Smooth muscle cell of the brain vasculature (primary cell): Measurements from ENCODE around the gene AP2A2.
"Not testable (repeated sequence)": the region's sequence is repeated elsewhere in the genome, so short reads cannot be mapped to it uniquely, and the experiment has no call there.

ENCODE experiments used
- DNase-seq: peaks from one replicate; pipeline ENCODE4 v3.0.0-alpha.2; 2012; ENCODE audit warnings: low read depth, low spot score

The AP2A2 gene

DNA sequence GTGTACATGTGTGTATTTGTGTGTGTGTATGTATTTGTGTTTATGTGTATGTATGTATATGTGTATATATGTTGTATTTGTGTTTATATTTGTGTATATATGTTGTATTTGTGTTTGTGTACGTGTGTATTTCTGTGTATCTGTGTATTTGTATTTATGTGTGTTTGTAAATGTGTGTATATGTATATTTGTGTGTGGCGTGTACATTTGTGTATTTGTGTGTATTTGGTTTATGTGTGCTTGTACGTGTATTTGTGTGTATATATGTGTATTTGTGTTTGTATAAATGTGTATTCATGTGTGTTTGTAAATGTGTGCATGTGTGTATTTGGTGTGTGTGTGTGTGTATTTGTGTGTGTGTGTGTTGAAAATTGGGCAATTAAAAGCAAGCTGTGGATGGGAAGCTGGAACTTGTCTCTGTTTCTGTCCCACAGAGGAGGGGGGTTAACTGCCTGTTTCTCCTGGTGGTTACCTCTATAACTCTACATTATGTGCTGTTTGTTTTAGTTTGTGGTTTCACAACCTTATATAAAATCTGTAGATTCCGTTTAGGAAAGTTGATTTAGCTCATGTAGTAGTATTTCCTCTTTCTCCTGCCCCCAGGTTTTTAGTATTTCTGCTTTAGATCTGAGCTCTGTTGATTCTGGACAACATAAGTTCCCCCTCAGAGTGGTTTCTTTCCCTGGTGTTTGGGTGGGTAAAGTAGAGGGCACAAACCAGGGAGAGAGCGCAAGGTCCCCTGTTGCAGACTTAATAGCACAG lies 28.9 kb downstream of the AP2A2 start:
- DNase-seq = no peak

DNA sequence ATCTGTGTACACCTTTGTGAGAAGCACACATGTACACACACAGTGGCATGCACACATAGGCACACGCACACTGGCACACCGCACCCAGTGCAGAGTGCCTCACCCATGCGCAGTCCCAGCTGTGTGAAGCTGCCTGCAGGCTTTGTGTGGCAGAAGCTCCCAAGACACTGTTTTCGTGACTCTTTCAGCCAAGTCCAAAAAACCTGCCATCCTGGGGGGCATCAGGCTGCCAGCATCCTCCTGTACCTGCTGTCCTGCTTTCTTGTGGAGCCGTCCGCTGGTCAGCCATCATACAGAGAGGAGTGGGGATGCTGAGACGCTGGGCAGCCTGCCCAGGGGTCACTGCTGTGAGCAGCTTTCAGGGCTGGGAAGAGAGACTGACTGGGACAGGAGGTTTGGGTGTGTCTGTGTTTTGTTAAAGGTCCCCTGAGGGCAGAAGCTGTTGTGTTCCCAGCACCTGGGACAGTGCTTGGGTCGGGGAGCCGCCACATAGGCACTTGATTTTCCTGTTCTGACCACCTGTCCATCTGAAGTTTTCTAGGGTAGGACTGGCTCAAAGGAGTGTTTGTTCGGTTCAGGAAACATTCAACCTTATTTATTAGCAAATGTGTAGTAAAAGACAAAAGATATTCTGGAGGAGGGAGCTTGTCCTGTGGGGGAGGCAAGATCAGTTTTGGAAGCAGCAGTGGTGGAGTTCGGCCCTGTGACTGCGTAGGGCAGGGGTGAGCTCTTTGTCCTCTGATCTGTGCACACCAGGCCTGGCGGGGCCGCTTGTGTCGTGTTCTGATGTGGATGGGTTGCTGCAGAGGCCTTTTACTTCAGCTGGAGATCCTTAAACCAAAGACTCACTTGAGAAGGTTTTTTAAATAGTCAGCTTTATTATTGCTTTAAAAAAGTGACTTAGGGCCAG lies 29.7 kb downstream of the AP2A2 start:
- no peak for DNase-seq

DNA sequence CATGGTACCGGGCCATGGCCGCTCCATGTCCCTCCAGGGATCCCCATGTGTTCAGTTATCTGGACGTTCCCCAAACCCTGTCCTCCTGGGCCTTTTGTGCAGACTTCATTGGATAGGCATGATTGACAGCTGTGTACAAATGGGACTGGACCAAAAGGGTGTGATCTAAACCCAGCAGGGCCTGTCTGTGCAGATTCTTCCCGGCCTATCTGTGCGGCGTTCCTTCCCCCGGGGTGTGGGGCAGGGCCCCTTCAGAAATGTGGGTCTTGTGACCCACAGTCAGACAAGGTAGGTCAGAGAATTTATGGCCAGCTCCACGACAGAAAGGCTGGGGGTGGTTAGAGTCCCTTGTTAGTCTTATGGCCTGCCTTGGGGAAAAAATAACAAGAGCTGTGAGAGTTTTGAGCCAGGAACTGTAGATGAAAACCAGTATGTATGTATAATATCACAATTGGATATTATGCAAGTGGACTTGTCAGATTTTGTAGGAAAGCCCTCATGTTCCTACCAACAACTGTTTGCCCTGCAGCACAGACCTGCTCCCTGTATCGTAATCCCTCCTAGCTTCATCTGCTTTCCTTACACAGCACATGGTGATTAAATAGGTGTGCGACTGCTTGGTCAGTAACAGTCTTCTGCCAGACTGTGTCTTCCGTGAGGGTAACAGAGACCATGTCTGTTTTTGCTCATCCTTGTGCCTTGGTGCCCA lies 31.7 kb downstream of the AP2A2 start:
- DNase-seq = no peak

DNA sequence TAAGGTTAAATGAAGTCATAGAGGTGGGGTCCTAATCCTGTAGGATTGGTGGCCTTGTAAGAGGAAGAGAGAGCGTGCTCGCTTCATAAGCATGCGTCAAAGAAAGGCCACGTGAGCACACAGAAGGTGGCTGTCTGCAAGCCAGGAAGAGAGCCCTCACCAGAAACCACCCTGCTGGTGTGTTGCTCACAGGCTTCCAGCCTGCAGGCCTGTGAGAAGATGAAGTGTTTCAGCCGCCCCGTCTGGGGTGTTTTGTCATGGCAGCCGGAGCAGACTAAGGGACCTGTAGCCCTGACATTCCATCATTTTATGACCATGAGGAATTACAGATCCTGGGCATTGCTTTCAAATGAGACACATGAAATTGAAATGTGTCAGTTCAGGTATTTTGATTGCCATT lies 32.4 kb downstream of the AP2A2 start:
- no peak for DNase-seq

DNA sequence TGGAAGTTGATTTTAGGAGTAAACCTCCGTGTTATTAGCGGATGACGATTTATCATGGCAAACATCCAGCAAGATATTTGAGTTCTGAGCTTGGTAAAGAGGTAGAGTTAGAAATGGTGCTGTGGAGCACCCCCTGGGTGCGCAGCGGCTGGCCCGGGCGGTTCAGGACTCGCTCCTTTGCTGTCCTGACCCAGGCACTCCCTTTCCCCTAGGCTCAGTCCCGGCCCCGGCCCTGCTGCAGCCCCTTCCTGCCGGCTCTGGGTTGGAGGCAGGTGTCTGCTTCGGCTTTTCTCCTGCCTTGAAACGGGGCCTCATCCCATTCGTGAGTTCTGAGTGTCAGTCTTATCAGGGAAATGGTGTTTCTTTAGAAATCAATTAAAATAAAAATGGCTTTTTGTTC lies 33.4 kb downstream of the AP2A2 start:
- no peak for DNase-seq

DNA sequence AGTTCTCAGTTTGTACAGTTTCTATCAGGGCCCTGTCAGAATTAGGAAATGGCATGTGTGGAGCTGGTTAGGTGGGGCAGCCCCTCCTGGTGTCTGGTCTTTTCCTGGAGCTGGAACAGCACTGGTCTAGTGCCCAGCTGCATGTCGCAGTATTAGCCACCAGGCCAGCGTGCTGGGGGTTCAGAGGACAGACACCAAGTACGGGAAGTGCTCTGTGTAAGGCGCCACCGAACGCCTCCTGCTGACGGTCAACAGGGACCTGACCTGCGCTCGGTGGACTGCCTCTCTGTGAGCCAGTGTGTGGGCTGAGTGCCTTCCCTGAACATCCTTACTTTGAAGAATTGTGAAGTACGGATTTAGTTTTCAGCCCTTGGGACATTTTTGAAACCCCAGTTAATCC lies 33.9 kb downstream of the AP2A2 start:
- DNase-seq = no peak

DNA sequence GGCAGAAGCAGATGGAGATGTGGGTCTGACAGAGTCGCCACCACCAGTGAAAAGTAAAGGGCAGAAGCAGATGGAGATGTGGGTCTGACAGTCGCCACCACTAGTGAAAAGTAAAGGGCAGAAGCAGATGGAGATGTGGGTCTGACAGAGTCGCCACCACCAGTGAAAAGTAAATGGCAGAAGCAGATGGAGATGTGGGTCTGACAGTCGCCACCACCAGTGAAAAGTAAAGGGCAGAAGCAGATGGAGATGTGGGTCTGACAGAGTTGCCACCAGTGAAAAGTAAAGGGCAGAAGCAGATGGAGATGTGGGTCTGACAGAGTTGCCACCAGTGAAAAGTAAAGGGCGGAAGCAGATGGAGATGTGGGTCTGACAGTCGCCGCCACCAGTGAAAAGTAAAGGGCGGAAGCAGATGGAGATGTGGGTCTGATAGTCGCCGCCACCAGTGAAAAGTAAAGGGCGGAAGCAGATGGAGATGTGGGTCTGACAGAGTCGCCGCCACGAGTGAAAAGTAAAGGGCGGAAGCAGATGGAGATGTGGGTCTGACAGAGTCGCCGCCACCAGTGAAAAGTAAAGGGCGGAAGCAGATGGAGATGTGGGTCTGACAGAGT lies 35.7 kb downstream of the AP2A2 start:
- not testable (repeated sequence) for DNase-seq

DNA sequence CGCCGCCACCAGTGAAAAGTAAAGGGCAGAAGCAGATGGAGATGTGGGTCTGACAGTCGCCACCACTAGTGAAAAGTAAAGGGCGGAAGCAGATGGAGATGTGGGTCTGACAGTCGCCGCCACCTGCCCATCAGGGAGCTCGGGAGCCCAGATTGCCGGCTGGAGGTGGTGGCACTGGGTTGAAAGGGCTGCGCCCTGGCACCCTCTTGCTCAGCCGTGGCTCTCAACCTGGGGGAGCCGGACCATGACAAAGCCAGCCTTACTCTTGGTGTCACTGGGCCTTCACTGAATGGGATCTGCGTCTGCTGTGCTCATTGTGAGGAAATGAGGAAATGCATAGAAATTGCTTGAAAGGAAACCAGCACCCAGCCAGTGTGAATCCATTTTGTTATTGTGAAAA lies 36.3 kb downstream of the AP2A2 start:
- no peak for DNase-seq

DNA sequence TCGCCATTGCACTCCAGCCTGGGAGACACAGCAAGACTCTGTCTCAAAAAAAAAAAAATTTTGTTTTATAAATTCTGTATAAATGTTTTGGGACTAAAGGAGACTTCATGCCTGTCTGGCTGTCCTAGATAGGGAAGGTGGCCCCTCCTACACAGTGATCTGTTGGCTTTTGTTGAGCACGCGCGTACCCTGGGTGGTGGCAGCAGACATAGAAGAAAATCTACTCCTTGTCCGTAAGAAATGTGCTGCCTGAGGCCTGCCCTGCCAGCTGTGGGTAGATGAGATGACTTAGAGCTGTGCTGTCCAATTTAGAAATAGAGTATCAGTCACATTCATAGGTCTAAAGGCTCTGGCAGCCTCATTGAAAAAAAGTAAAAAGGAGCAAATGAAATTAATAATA lies 37.0 kb downstream of the AP2A2 start:
- DNase-seq = no peak

DNA sequence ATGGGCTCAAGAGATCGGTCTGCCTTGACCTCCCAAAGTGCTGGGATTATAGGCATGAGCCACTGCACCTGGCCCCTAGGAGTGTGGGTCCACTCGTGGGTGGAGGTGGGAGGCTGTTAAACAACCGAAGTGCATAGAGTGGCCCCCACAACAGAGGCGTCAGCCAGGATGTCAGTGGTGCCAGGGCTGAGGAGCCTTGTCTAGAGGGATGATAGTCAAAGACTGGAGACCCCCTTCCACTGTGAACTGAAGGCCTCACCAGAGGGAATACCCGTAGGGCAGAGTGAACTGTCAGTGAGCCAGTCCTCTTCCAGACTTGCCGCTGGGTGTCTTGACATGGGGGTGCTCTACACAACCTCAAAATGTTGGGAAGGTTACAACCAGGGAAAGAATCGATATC lies 38.2 kb downstream of the AP2A2 start:
- DNase-seq = no peak

DNA sequence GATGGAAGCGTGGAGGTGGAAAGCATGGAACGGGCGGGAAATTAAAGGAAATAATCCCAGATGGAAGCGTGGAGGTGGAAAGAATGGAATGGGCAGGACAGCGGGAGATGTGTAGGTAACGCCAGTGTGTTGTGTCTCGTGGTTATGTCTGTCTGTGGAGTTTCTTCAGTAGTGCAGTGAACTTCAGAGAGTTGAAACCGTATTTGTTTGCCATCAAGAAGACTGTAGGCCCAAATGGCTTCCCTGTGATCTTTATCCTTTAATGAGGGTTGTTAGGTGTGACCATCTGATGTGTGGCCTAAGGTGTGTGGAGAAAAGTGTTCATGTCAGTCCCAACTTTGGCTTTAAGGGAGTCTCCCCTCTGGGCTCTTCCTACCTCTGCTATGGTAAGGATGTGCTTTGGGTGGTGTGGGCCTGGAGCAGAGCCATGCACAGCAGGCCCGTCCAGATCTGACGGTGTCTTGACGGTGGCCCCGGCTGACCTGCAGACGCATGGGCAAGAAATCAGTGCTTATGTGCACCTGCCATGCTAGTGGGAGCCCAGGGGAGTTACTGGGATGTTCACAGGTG lies 39.6 kb downstream of the AP2A2 start:
- no peak for DNase-seq

DNA sequence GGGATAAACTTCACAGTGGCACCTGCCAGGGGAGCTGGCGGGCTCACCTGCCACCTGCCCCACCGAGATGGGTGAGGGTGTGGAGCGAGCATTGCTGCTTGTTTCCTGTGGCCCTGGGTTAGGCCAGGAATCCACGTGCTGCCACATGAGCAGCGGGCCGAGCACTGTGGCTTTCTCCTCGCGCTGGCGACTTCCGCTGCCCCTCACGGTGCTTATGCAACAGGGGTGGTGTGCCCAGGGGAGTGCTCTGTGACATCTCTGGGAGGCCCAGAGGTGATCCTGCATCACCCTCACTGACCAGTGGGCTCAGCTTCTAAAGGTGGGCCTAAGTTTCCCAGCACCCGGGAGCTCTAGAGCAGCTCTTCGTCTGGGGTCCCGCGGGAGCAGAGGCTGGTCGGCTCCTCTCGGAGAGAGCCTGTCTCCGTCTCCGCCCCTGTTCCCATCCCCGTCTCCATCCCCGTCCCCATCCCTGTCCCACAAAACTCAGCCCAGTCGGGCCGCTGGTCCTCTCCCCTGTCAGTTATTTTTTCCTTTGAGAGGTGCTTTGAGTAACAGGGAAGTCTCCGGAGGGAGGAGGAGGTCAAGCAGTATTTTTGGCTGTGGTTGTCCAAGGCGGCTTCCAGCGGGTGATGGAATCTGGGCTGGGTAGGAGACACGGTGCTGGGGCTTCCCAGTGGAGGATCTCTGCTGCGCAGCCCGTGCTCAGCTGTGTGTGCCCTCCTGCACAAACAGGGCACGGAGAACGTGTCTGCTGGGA lies 42.5 kb downstream of the AP2A2 start:
- no peak for DNase-seq

DNA sequence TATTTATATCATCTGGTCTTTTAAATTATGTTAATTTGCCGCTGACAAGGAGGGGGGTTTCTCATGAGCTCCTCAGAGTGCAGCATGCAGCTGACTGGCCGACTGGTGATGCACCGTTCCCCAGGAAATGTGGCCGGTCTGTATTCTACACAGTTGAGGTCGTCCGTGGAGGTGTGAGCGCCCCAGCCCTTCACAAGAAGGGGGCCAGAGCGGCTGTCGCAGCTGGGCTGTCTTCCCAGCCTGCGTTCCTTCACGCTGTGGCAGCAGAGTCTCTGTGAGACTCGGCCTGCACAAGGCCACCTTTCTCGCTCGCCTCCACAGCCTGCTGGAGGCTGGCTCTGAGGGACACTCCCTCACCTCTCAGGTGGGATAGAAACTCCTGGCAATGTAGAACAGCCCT lies 43.2 kb downstream of the AP2A2 start:
- no peak for DNase-seq

DNA sequence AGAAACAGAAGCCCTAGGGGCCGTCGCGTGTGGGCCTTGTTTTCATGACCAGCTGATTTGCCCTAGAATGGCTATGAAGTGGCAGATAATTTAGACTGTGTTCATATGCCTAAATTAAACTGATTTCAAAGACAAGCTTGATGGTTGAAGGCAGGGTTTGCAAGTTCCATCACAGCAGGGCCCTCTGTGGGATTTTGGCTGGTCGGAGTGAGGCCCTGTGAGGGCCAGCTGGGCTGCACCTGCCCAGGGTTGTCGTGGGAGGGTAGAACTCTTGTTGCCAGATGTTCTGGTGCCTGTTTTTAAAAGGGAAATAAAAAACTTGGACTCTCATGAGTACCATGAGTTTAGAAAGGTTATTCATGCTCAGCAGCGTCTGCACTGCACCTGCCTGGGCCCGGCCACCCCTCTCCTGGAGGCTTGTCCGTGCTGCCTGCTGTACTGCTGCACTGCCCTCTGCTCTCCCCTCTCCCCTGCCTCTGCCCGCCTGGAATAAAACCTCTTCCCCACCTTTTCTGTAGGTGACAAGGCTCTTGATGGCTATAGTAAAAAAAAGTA lies 44.1 kb downstream of the AP2A2 start:
- no peak for DNase-seq

DNA sequence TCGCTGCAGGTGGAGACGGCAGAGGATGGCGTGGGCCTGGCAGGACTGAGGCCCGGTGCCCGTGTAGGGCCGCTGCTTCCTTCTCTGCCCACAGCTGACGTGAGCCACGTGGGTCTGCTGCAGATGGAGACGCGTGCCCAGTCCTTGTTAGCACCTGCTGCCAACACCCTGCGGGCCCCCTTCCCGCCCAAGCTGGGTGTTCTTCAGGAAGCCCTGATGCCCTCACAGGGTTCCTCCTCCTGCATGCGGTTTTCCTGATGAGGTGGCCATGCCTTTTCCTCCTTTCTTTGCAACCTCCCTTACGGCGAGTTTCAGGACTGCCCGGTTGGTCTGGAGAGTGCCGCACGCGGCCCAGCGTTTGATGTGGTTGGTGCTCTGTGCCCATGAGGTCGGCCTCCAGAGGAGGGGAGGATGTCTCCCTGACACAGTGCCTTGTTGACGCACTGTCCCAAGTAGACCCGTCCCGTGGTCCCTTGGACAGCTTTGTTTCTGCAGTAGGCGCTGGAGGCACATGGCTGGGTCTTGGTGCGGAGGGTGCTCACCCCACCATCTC lies 44.7 kb downstream of the AP2A2 start:
- no peak for DNase-seq

DNA sequence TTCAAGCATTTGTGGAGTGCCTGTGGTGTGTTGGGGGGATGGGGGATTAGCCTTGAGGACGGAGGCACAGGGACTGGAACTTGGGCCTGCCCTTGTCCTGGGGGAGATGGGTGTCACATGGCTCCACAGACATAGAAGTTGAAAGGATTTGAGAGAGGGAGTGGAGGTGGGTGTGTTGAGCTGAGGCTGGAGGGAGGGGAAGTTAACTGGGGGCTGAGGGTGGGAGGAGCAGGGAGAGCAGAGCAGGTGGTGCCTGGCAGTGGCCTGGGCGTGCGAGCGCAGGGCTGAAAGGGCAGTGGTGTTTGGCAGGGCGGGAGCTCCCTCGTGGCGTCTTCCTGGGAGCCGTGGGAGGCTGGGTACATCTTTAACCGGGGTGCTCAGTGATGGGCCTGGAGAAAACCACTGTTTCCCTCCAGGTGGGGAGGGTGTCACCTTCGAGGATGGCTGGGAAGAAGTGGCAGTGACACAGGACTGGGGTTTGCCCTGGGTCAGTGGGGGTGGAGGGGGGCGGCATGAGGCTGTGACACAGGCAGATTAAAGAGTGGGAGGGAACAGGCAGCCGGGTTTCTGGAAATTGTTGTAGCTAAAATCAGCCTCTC lies 45.5 kb downstream of the AP2A2 start:
- no peak for DNase-seq

DNA sequence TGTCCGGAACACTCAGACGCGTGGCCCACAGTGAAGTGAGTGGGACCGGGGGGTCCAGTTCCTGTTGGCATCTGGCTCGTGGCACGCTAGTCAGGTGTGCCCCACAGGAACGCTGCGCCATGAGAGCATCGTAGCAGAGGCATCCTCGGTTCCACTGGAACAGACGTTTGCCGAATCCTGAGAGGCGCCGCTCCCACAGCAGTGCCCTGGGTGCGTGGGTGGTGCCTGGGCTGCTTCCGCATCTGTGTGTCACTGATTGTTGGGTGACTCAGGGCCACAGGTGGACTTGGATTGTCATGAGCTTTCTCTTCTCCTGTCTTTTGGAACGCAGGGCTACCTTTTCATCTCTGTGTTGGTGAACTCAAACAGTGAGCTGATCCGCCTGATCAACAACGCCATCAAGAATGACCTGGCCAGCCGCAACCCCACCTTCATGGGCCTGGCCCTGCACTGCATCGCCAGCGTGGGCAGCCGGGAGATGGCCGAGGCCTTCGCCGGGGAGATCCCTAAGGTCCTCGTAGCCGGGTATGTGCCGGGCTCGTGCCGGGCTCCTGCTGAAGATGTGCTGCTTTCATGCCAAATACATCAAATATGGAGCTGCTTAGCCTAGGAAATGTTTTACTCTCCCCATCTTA lies 46.2 kb downstream of the AP2A2 start:
- DNase-seq = no peak

DNA sequence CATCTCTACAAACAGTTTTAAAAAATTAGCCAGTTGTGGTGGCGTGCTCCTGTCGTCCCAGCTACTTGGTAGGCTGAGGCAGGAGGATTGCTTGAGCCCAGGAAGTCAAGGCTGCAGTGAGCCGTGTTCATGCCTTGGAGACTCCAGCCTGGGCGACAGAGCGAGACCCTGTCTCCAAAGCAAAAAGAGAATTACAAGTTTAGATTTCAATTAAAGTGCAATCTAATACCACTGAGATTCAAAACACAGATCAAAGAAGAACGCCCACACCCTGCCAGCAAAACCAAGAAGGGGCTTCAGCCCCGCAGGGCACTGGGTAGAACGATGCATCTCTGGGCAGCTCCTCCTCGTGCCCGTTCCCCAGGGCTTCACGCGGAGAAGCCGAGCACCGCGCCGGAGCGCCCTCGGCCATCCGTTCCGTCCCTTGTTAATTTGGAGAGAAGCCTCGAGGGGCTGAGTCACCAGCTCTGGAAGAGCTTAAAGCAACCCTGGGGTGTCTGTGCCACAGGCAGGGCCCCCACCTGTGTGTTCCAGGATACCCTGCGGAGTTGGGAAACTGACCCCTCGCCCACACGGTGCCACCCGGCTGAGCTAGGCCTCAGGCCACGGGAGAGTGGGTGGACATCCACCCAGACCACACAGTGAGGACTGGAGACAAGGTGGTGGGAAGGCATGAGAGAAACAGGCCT lies 47.0 kb downstream of the AP2A2 start:
- DNase-seq = no peak

DNA sequence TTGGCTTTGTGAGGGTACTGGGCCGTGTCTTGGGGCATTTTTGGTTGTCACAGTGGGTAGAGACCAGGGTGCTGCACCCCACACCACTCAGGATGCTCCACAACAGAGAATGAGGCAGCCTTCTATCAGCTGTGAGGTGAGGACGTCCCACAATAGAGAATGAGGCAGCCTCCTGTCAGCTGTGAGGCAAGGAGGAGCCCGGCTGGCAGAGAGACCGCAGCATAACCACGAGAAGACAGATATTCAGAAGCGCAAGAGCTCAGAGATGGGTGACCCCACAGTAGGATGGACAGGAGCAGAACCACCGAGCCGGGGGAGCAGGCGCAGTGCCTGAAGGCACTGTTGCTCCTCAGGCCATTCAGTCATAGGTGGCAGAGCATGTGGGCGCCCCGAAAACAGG lies 47.6 kb downstream of the AP2A2 start:
- no peak for DNase-seq
